ENCODE results near the gene SPOUT1.
"Not testable (repeated sequence)": the region's sequence is repeated elsewhere in the genome, so short reads cannot be mapped to it uniquely, and the experiment has no call there.

SPOUT1 gene

DNA sequence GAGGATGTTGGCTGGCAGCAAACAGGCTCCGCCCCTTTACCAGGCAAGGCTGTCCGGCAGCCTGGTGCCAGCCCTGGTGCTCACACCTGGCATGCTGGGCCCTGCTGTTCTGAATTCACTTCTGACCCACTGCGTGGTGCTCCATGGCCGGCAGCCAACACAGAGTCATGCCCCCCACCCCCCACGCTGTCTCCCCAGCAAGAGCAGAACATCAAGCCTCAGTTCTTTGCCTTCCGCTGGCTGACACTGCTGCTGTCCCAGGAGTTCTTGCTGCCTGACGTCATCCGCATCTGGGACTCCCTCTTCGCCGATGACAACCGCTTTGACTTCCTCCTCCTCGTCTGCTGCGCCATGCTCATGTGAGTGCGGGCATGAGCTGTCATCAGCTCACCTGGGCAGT, 23.9 kb downstream of the SPOUT1 start:
- TF ChIP-seq, protein P1, sequence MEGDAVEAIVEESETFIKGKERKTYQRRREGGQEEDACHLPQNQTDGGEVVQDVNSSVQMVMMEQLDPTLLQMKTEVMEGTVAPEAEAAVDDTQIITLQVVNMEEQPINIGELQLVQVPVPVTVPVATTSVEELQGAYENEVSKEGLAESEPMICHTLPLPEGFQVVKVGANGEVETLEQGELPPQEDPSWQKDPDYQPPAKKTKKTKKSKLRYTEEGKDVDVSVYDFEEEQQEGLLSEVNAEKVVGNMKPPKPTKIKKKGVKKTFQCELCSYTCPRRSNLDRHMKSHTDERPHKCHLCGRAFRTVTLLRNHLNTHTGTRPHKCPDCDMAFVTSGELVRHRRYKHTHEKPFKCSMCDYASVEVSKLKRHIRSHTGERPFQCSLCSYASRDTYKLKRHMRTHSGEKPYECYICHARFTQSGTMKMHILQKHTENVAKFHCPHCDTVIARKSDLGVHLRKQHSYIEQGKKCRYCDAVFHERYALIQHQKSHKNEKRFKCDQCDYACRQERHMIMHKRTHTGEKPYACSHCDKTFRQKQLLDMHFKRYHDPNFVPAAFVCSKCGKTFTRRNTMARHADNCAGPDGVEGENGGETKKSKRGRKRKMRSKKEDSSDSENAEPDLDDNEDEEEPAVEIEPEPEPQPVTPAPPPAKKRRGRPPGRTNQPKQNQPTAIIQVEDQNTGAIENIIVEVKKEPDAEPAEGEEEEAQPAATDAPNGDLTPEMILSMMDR (IDR thresholded peaks at IDR 0.05; ENCODE audit: insufficient read depth, low read depth, low read length, missing control alignments), result no peak
- H3K4me3 ChIP-seq (ENCODE audit: low read length), result no peak overlapping the region
- DNase-seq (ENCODE audit: low read depth), result no peak

DNA sequence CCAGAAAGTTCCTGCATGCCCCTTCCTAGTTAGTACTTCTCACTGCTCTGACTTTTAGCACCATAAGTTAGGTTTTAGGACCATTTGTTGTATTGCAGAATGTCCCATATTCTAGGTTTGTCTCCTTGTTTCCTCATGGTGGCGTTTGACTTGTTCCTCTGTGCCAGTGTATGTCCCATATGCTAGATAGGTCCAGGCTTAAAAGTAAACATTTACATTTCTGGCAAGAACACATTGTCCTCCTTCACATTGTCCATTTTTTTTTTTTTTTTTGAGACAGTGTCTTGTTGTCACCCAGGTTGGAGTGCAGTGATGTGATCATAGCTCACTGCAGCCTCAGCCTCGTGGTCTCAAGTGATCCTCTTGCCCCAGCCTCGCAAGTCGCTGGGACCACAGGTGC, 27.1 kb downstream of the SPOUT1 start:
- DNase-seq (ENCODE audit: low read depth), result no peak
- no peak overlapping the region for H3K4me3 ChIP-seq (ENCODE audit: low read length)
- TF ChIP-seq, protein P1 (IDR thresholded peaks at IDR 0.05; ENCODE audit: insufficient read depth, low read depth, low read length, missing control alignments), result no peak

- no peak for DNase-seq (ENCODE audit: low read depth)
- H3K4me3 ChIP-seq (ENCODE audit: low read length), result no peak overlapping the region
- TF ChIP-seq, protein P1 (IDR thresholded peaks at IDR 0.05; ENCODE audit: insufficient read depth, low read depth, low read length, missing control alignments), result no peak
Measured at GRCh38 chr9:128800061-128800460, 29.5 kb downstream of the SPOUT1 start.

DNA sequence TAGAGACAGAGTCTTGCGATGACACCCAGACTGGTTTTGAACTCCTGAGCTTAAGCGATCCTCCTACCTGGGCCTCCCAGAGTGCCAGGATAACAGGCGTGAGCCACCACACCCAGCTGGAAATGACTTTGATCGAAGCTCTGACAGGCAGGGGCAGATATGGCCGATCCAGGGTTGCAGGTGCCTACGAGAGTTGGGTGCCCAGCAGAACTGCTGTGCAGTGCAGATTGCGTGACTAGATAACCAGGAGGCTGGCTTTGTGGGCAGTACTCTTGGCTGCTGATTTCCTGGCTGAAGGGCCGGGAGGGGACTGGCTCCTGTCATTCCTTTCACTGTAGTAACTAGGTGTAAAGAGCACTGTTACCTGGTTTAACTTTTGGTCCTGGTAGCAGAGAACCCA, 30.7 kb downstream of the SPOUT1 start:
- TF ChIP-seq, protein P1 (IDR thresholded peaks at IDR 0.05; ENCODE audit: insufficient read depth, low read depth, low read length, missing control alignments), result no peak
- no peak for DNase-seq (ENCODE audit: low read depth)
- H3K4me3 ChIP-seq (ENCODE audit: low read length), result no peak overlapping the region

GRCh38 chr9:128794961-128795360, 34.6 kb downstream of the SPOUT1 start:
- DNase-seq (ENCODE audit: low read depth); H3K4me3 ChIP-seq (ENCODE audit: low read length): not testable (repeated sequence)

DNA sequence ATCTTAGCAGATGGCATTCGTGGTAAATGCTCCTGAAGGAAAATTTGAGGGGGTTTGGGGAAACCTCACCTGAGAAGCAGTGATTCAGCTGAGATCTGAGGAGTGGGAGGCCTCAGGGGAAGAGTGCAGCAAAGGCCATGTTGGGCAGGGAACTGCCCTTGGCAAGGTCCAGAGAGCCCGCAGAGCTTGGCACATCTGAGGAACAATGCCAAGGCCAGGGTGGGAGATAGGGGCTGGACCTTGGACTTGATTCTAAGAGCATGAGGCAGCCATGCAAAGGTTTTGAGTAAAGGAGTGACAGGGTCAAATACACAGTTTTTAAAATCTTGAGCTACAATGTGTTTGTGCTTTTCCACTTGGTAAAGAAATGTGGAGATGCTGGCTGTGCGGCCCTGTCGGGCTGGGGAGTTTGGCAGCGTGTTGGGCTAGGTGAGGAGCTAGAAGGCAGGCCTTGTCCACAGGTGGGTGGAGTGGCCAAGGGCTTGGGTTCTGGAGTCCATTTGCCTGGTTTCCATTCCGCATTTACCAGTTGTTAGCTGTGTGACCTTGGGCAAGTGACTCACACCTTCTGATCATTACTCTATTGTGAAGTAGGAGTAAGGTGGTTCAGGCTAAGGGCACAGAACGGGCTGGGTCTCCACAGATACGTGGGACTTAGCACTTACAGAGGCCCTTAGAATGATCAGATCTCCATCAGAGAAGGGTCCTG, 36.5 kb downstream of the SPOUT1 start:
- TF ChIP-seq, protein P1 (IDR thresholded peaks at IDR 0.05; ENCODE audit: insufficient read depth, low read depth, low read length, missing control alignments), result no peak
- no peak overlapping the region for H3K4me3 ChIP-seq (ENCODE audit: low read length)
- DNase-seq (ENCODE audit: low read depth), result no peak

GRCh38 chr9:128792134-128792533, 37.5 kb downstream of the SPOUT1 start:
- TF ChIP-seq, protein P1 (IDR thresholded peaks at IDR 0.05; ENCODE audit: insufficient read depth, low read depth, low read length, missing control alignments), result no peak
- no peak for DNase-seq (ENCODE audit: low read depth)
- H3K4me3 ChIP-seq (ENCODE audit: low read length), result no peak overlapping the region

Data from epithelial cell of esophagus (primary cell).